Measurements from ENCODE around the gene TRPC4.

TRPC4 gene

GRCh38 chr13:37791699-37792098 lies 77.9 kb downstream of the TRPC4 start:
- H3K27me3 ChIP-seq (replicated peaks; ENCODE audit: control insufficient read depth, insufficient read depth, low read length), result no peaks in the 10 kb centered on the region
- TF ChIP-seq CTCF (IDR thresholded peaks at IDR 0.05; ENCODE audit: insufficient read depth, low read length, poor library complexity, severe bottlenecking), result no peak

GRCh38 chr13:37788346-37788745 lies 81.2 kb downstream of the TRPC4 start:
- no peak for DNase-seq (ENCODE audit: extremely low read depth, insufficient read length)
- Histone ChIP-seq H3K36me3 (ENCODE audit: control insufficient read depth, insufficient read depth, low read length) (no peaks in the 10 kb centered on the region), H3K27me3 (replicated peaks; ENCODE audit: control insufficient read depth, insufficient read depth, low read length) (no peaks in the 10 kb centered on the region), H3K4me3 (replicated peaks; ENCODE audit: low read depth, low read length) (no peak overlapping the region)
- TF ChIP-seq CTCF (IDR thresholded peaks at IDR 0.05; ENCODE audit: insufficient read depth, low read length, poor library complexity, severe bottlenecking), result no peak

More at GRCh38 chr13:37791699-37792098, 77.9 kb downstream of the TRPC4 start:
- Histone ChIP-seq H3K36me3 (ENCODE audit: control insufficient read depth, insufficient read depth, low read length) (no peaks in the 10 kb centered on the region), H3K4me3 (replicated peaks; ENCODE audit: low read depth, low read length) (no peak overlapping the region)
- DNase-seq (ENCODE audit: extremely low read depth, insufficient read length), result no peak

- no peaks in the 10 kb centered on the region for H3K27me3 ChIP-seq (replicated peaks; ENCODE audit: control insufficient read depth, insufficient read depth, low read length)
- no peak for DNase-seq (ENCODE audit: extremely low read depth, insufficient read length)
- H3K36me3 ChIP-seq (ENCODE audit: control insufficient read depth, insufficient read depth, low read length), result no peaks in the 10 kb centered on the region
- no peak overlapping the region for H3K4me3 ChIP-seq (replicated peaks; ENCODE audit: low read depth, low read length)
- no peak for TF ChIP-seq CTCF (IDR thresholded peaks at IDR 0.05; ENCODE audit: insufficient read depth, low read length, poor library complexity, severe bottlenecking)
Measured at GRCh38 chr13:37777676-37778075, 91.9 kb downstream of the TRPC4 start.

GRCh38 chr13:37775871-37776270 lies 93.7 kb downstream of the TRPC4 start:
- DNase-seq (ENCODE audit: extremely low read depth, insufficient read length), result no peak
- Histone ChIP-seq H3K4me3 (replicated peaks; ENCODE audit: low read depth, low read length) (no peak overlapping the region), H3K27me3 (replicated peaks; ENCODE audit: control insufficient read depth, insufficient read depth, low read length) (no peaks in the 10 kb centered on the region), H3K36me3 (ENCODE audit: control insufficient read depth, insufficient read depth, low read length) (no peaks in the 10 kb centered on the region)
- TF ChIP-seq CTCF (IDR thresholded peaks at IDR 0.05; ENCODE audit: insufficient read depth, low read length, poor library complexity, severe bottlenecking), result no peak

GRCh38 chr13:37772644-37773043 lies 96.9 kb downstream of the TRPC4 start:
- DNase-seq (ENCODE audit: extremely low read depth, insufficient read length), result no peak
- Histone ChIP-seq H3K4me3 (replicated peaks; ENCODE audit: low read depth, low read length) (no peak overlapping the region), H3K27me3 (replicated peaks; ENCODE audit: control insufficient read depth, insufficient read depth, low read length) (no peaks in the 10 kb centered on the region), H3K36me3 (ENCODE audit: control insufficient read depth, insufficient read depth, low read length) (no peaks in the 10 kb centered on the region)
- TF ChIP-seq CTCF (IDR thresholded peaks at IDR 0.05; ENCODE audit: insufficient read depth, low read length, poor library complexity, severe bottlenecking), result no peak

GRCh38 chr13:37769545-37769944 lies 100.0 kb downstream of the TRPC4 start:
- no peak for DNase-seq (ENCODE audit: extremely low read depth, insufficient read length)
- no peaks in the 10 kb centered on the region for H3K36me3 ChIP-seq (ENCODE audit: control insufficient read depth, insufficient read depth, low read length)
- TF ChIP-seq CTCF (IDR thresholded peaks at IDR 0.05; ENCODE audit: insufficient read depth, low read length, poor library complexity, severe bottlenecking), result no peak
- H3K27me3 ChIP-seq (replicated peaks; ENCODE audit: control insufficient read depth, insufficient read depth, low read length), result no peaks in the 10 kb centered on the region
- H3K4me3 ChIP-seq (replicated peaks; ENCODE audit: low read depth, low read length), result no peak overlapping the region
